SK-N-MC (cell line): ENCODE results near the gene TGFB2.

Source experiments
- EZH2 ChIP-seq: fragments of 200-600 bp; sonication (generic); IDR thresholded peaks from one replicate; pipeline ENCODE4 v1.6.1; 2017; ENCODE audit warnings: antibody characterized with exemption
- FOXP2 ChIP-seq: optimal IDR thresholded peaks from 2 replicates; pipeline ENCODE3; 2011; ENCODE audit warnings: mild to moderate bottlenecking, moderate library complexity; ENCODE audit not compliant: insufficient read depth; ENCODE audit errors: extremely low read length, control extremely low read depth
- POLR2AphosphoS5 ChIP-seq: IDR thresholded peaks from 2 replicates; pipeline ENCODE4 v1.6.1; 2012; ENCODE audit warnings: mild to moderate bottlenecking, low read depth, low read length, borderline replicate concordance

GRCh38 chr1:218339267-218339831, 5.8 kb upstream of the TGFB2 start:
- TF ChIP-seq POLR2AphosphoS5 (no peak), EZH2 (no peak), FOXP2 (no peak)
